Esophagus mucosa (tissue), 1 donor: ENCODE results near the gene SLC38A10. TPM values are rescaled to one million over a fixed set of nuclear protein-coding genes. Genes with fewer than 3 reads are reported as not detected.

ENCODE experiments used
- ATAC-seq: fragments of 200-7000 bp; cut with Tn5 transposase; one replicate; pipeline ENCODE4 v1.9.1; 2020
- total RNA-seq: library from RNA; stranded (reverse); gene quantifications from one replicate; pipeline ENCODE4 v1.2.4, GENCODE V29; 2023
- donor health status: DM: yes; HTN: yes; CAD: no.

Gene SLC38A10
- total RNA-seq, 1 donor from 2014 or later: 24.6 TPM

- ATAC-seq: no peak
Observed at GRCh38 chr17:81202318-81202717, 92.8 kb downstream of the SLC38A10 start.

- ATAC-seq: peak; percentile 68
Observed at GRCh38 chr17:81200695-81201580, 94.2 kb downstream of the SLC38A10 start.

- no peak for ATAC-seq
Observed at GRCh38 chr17:81200201-81200600, 94.9 kb downstream of the SLC38A10 start.

GRCh38 chr17:81199482-81199830 lies 95.7 kb downstream of the SLC38A10 start:
- ATAC-seq: no peak

GRCh38 chr17:81198826-81199481 lies 96.2 kb downstream of the SLC38A10 start:
- ATAC-seq: no peak

GRCh38 chr17:81197831-81198490 lies 97.1 kb downstream of the SLC38A10 start:
- no peak for ATAC-seq

- ATAC-seq: no peak
Observed at GRCh38 chr17:81197409-81197795, 97.7 kb downstream of the SLC38A10 start.

- no peak for ATAC-seq
Observed at GRCh38 chr17:81196505-81197408, 98.3 kb downstream of the SLC38A10 start.

- no peak for ATAC-seq
Observed at GRCh38 chr17:81195941-81196495, 99.1 kb downstream of the SLC38A10 start.

Other genes starting within 250 kb of the SLC38A10 start
- not detected for gene PVALEF, start 129.8 kb downstream of the SLC38A10 start, total RNA-seq
- gene AATK, start 129.1 kb downstream of the SLC38A10 start, total RNA-seq: 0.56 TPM
- 2.7 TPM for gene CEP131, start 72.3 kb downstream of the SLC38A10 start, total RNA-seq
- gene TEPSIN, start 56.3 kb downstream of the SLC38A10 start, total RNA-seq: 13.1 TPM
- gene NDUFAF8, start 56.0 kb downstream of the SLC38A10 start, total RNA-seq: 41.2 TPM
- 4.2 TPM for gene BAHCC1, start 100.2 kb upstream of the SLC38A10 start, total RNA-seq
- 4,027 TPM for gene ACTG1, start 217.5 kb upstream of the SLC38A10 start, total RNA-seq
- gene FSCN2, start 233.1 kb upstream of the SLC38A10 start, total RNA-seq: 0.76 TPM